Measurements from ENCODE around the gene NAT10.
"Not testable (repeated sequence)": the region's sequence is repeated elsewhere in the genome, so short reads cannot be mapped to it uniquely, and the experiment has no call there.

The NAT10 gene

DNA sequence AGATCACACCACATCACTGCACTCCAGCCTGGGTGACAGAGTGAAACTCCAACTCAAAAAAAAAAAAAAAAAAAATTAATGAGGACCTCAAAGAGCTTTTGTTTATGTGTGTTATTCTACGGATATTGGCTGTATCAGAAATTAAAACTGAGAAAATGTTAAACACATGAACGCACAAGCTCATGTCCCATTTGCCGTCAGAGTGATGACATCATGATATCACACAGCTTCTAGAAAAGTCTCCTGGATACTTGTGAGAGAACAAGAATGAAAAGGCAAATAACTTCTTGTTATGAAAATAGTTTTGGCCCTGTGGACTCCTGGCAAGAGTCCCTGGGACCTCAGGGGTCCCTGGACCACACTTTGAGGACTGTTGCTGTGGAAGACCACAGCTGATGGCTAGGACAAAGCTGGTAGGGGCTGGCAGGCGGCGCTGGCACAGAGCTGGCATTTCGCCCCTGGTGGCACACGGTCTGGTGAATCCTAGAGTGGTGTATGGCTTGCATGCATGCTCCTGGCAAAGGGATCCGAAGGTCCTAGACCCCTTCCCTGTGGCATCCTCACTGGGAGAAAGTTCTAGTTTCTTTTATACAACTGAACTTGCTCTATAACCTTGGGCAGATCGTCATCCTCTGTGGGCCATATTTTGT is 73.7 kb downstream of the NAT10 start:
- no peaks in the 10 kb centered on the region for H3K36me3 ChIP-seq (ENCODE audit: control insufficient read depth, insufficient read depth, low read length)
- H3K27ac ChIP-seq (ENCODE audit: low read length): no peak overlapping the region

DNA sequence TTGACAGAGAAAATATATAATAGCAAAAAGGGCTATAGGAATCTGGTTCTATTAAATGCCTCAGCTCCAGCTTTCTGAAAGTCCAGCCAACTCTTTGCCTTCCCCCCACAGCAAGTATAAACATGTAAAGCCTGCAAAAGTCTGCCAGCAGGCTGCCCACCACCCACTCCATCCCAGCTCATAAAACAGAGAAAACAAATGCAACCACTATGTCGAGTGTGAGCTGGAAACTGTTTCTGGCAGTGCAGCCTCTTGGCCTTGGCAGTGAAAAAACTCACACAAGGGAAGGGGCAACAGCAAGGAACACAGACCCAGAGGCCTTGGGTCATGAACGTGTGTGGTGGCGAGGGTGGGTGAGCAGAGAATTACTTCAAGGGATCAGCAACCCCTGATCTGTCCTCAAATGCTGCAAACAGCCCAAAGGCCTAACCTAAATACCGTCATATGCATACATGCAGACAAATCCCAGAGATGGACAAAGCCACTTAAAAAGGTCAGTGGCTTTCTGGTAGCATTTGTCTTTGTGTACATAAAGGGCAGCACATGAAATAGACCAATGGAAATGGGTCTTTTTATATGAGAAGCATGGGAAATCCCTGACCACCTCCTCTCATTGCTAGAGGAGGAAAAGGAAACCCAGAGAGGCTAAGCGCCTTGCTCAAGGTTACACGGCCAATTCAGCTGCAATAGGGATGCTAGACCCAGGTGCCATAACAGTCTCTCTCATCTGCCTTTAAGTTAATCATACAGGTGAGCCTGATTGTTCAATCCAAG is 74.8 kb downstream of the NAT10 start:
- Histone ChIP-seq H3K9me3 (ENCODE audit: control insufficient read depth, insufficient read depth, low read length) (no peaks in the 10 kb centered on the region), H3K36me3 (ENCODE audit: control insufficient read depth, insufficient read depth, low read length) (no peaks in the 10 kb centered on the region), H3K27me3 (ENCODE audit: control insufficient read depth, insufficient read depth, low read length) (no peaks in the 10 kb centered on the region), H3K4me1 (ENCODE audit: control insufficient read depth, insufficient read depth, low read length) (no peaks in the 10 kb centered on the region), H3K4me3 (ENCODE audit: low read length) (no peak overlapping the region), H3K27ac (ENCODE audit: low read length) (no peak overlapping the region)
- no peak for DNase-seq (ENCODE audit: low read depth, low spot score)
- WGBS (ENCODE audit: insufficient coverage, insufficient read length): no CpG with 5 or more reads among the region's 6 CpGs

More for the DNA sequence above, 73.7 kb downstream of the NAT10 start:
- no peaks in the 10 kb centered on the region for H3K9me3 ChIP-seq (ENCODE audit: control insufficient read depth, insufficient read depth, low read length)
- no peak overlapping the region for H3K4me3 ChIP-seq (ENCODE audit: low read length)
- no CpG with 5 or more reads among the region's 9 CpGs for WGBS (ENCODE audit: insufficient coverage, insufficient read length)
- no peaks in the 10 kb centered on the region for H3K27me3 ChIP-seq (ENCODE audit: control insufficient read depth, insufficient read depth, low read length)
- DNase-seq (ENCODE audit: low read depth, low spot score): no peak
- no peaks in the 10 kb centered on the region for H3K4me1 ChIP-seq (ENCODE audit: control insufficient read depth, insufficient read depth, low read length)

DNA sequence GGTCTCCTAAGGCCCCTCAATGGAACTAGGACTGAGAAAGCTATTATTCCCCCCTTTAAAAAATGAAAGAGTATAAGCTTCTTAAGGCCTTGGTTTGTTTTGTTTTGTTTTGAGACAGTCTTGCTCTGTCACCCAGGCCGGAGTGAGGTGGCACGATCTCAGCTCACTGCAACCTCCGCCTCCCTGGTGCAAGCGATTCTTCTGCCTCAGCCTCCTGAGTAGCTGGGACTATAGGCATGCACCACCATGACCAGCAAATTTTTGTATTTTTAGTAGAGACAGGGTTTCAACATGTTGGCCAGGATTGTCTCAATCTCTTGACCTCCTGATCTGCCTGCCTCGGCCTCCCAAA is 75.4 kb downstream of the NAT10 start:
- not testable (repeated sequence) for H3K9me3 ChIP-seq (ENCODE audit: control insufficient read depth, insufficient read depth, low read length); DNase-seq (ENCODE audit: low read depth, low spot score); H3K4me3 ChIP-seq (ENCODE audit: low read length); H3K36me3 ChIP-seq (ENCODE audit: control insufficient read depth, insufficient read depth, low read length); H3K27me3 ChIP-seq (ENCODE audit: control insufficient read depth, insufficient read depth, low read length); H3K27ac ChIP-seq (ENCODE audit: low read length); H3K4me1 ChIP-seq (ENCODE audit: control insufficient read depth, insufficient read depth, low read length)
- no CpG with 5 or more reads among the region's 5 CpGs for whole genome bisulfite sequencing (ENCODE audit: insufficient coverage, insufficient read length)

DNA sequence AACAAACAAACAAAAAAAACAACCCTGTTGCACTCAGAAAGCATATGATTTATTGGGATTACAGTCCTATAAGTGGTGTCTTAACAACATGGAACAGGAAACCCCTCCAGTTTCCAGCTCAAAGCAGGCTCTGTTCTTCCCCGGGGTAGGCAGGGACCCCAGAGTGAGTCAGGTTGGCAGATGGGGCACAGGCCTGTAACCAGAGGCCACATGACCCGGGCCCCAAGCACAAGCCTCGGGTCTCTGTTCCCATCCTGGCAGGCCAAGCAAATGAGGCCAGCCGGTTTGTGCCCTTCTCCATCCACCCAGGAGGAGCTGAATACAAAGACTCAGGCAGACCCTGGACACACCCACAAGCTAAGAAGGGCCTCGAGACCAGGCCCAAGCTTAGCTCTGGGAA is 75.8 kb downstream of the NAT10 start:
- Histone ChIP-seq H3K4me1 (ENCODE audit: control insufficient read depth, insufficient read depth, low read length) (peaks cover 4% of the 10 kb centered on the region; the same call in 1 of the 2 replicates), H3K27me3 (ENCODE audit: control insufficient read depth, insufficient read depth, low read length) (no peaks in the 10 kb centered on the region), H3K27ac (ENCODE audit: low read length) (no peak overlapping the region), H3K4me3 (ENCODE audit: low read length) (no peak overlapping the region), H3K9me3 (ENCODE audit: control insufficient read depth, insufficient read depth, low read length) (no peaks in the 10 kb centered on the region), H3K36me3 (ENCODE audit: control insufficient read depth, insufficient read depth, low read length) (no peaks in the 10 kb centered on the region)
- DNase-seq (ENCODE audit: low read depth, low spot score): no peak
- no CpG with 5 or more reads among the region's 5 CpGs for WGBS (ENCODE audit: insufficient coverage, insufficient read length)

DNA sequence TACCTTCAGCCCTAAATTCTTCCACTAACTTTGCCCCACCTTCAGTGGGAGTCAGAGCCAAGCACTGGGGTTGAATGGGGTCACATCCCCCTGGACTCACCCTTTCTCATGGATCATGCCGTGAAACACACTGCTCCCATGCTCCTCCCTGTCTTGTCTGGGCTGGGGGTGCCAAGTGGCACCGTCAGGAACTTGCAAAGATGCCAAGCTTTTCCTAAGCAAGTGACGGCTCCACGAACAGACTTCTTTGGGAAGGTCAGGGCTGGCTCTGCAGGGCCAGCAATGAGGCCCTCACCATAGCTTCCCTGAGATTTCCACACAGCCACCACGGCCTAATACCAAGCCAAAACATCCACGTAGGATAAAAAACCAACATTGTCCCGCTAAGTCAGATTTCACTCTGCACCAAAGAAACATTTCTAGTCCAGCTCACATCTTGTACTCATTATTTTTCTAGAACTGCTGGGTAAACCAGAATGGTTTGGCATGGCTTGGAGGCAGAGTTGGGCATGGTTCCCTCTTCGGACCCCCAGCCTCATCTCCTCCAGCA is 76.5 kb downstream of the NAT10 start:
- DNase-seq (ENCODE audit: low read depth, low spot score): no peak
- Histone ChIP-seq H3K4me1 (ENCODE audit: control insufficient read depth, insufficient read depth, low read length) (peaks cover 4% of the 10 kb centered on the region; the same call in 1 of the 2 replicates), H3K4me3 (ENCODE audit: low read length) (no peak overlapping the region), H3K9me3 (ENCODE audit: control insufficient read depth, insufficient read depth, low read length) (no peaks in the 10 kb centered on the region), H3K27me3 (ENCODE audit: control insufficient read depth, insufficient read depth, low read length) (no peaks in the 10 kb centered on the region), H3K27ac (ENCODE audit: low read length) (no peak overlapping the region), H3K36me3 (ENCODE audit: control insufficient read depth, insufficient read depth, low read length) (no peaks in the 10 kb centered on the region)
- no CpG with 5 or more reads among the region's 8 CpGs for WGBS (ENCODE audit: insufficient coverage, insufficient read length)

DNA sequence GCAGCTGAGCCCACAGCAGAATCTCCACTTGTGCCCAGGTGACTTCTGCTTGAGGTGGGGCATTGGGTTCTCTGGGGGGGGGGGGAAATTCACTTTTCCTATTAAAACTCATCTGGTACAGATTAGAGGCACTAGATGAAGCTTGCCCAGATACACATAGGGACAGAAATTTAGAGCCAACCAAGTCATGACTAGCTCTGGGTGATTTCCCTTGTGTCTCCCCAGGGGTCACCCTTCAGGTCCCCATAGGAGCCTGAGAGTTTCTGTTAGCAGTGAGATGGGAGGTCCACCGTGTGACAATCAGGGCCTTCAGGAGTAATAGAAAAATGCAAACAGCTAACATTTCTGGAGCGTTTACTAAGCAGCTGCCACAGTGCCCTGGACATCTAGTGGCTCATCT is 77.0 kb downstream of the NAT10 start:
- no CpG with 5 or more reads among the region's 2 CpGs for WGBS (ENCODE audit: insufficient coverage, insufficient read length)
- DNase-seq (ENCODE audit: low read depth, low spot score): no peak

DNA sequence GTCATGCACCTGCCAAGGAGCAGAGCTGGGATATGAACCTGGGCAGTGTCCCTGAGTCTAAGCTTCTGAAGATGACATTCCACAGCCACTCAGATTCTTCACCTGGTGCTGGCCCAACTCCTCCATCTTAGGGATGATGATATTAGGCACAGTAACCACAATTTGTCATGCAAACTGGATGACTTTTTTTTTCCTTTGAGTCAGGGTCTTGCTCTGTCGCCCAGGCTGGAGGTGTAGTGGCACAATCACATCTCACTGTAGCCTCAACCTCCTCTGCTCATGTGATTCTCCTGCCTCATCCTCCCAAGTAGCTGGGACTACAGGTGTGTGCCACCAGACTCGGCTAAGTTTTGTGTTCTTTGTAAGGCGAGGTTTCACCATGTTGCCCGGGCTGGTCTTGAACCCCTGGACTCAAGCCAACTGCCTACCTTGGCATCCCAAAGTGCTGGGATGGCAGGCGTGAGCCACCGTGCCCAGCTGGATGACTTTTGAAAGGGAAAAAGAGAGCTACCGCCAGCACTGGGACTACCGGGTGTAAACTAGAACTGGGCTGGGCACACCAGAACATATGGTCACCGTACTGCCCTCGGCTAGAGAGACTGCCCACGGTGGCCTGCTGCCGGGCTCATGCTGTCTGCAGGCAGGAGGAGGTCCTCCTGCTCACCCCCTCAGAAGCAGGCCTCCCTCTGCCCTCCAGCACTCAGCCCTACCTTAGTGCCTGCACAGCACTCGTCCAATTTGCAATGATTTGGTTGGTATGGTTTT is 77.7 kb downstream of the NAT10 start:
- no peaks in the 10 kb centered on the region for H3K36me3 ChIP-seq (ENCODE audit: control insufficient read depth, insufficient read depth, low read length)
- H3K9me3 ChIP-seq (ENCODE audit: control insufficient read depth, insufficient read depth, low read length): no peaks in the 10 kb centered on the region
- DNase-seq (ENCODE audit: low read depth, low spot score): no peak
- peaks cover 6% of the 10 kb centered on the region; the same call in 1 of the 2 replicates for H3K4me1 ChIP-seq (ENCODE audit: control insufficient read depth, insufficient read depth, low read length)
- H3K4me3 ChIP-seq (ENCODE audit: low read length): no peak overlapping the region
- H3K27ac ChIP-seq (ENCODE audit: low read length): no peak overlapping the region
- no CpG with 5 or more reads among the region's 13 CpGs for WGBS (ENCODE audit: insufficient coverage, insufficient read length)
- H3K27me3 ChIP-seq (ENCODE audit: control insufficient read depth, insufficient read depth, low read length): no peaks in the 10 kb centered on the region

More for the DNA sequence above, 77.0 kb downstream of the NAT10 start:
- H3K4me3 ChIP-seq (ENCODE audit: low read length): no peak overlapping the region
- no peaks in the 10 kb centered on the region for H3K27me3 ChIP-seq (ENCODE audit: control insufficient read depth, insufficient read depth, low read length)
- H3K27ac ChIP-seq (ENCODE audit: low read length): no peak overlapping the region
- H3K4me1 ChIP-seq (ENCODE audit: control insufficient read depth, insufficient read depth, low read length): peaks cover 4% of the 10 kb centered on the region; the same call in 1 of the 2 replicates
- H3K9me3 ChIP-seq (ENCODE audit: control insufficient read depth, insufficient read depth, low read length): no peaks in the 10 kb centered on the region
- H3K36me3 ChIP-seq (ENCODE audit: control insufficient read depth, insufficient read depth, low read length): no peaks in the 10 kb centered on the region

DNA sequence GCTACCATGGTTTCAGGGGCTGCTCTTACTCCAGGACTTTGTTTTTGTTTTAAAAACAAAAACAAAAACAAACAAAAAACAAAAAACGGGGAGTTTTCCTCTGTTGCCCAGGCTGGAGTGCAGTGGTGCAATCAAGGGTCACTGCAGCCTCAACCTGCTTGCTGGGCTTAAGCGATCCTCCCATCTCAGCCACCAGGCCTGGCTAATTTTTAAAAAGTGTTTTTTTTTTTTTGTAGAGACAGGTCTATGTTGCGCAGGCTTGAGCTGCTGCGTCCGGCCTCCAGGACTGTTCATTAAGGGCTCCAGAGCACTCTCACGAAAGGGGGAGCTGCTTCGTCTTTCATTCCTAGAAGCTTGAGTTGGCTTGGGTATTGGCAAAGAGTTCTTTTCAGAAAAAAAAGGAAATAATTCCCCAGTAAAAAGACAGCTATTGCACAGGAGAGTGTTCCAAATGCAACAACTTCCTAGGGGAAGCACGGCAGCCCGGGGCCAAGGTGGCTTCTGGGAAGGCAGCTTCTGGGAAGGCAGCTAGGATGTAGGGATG is 78.5 kb downstream of the NAT10 start:
- DNase-seq (ENCODE audit: low read depth, low spot score): no peak
- H3K4me1 ChIP-seq (ENCODE audit: control insufficient read depth, insufficient read depth, low read length): peaks cover 7% of the 10 kb centered on the region; the same call in 1 of the 2 replicates
- WGBS (ENCODE audit: insufficient coverage, insufficient read length): no CpG with 5 or more reads among the region's 9 CpGs
- no peaks in the 10 kb centered on the region for H3K36me3 ChIP-seq (ENCODE audit: control insufficient read depth, insufficient read depth, low read length)
- H3K4me3 ChIP-seq (ENCODE audit: low read length): no peak overlapping the region
- H3K27me3 ChIP-seq (ENCODE audit: control insufficient read depth, insufficient read depth, low read length): no peaks in the 10 kb centered on the region
- no peak overlapping the region for H3K27ac ChIP-seq (ENCODE audit: low read length)
- H3K9me3 ChIP-seq (ENCODE audit: control insufficient read depth, insufficient read depth, low read length): no peaks in the 10 kb centered on the region

DNA sequence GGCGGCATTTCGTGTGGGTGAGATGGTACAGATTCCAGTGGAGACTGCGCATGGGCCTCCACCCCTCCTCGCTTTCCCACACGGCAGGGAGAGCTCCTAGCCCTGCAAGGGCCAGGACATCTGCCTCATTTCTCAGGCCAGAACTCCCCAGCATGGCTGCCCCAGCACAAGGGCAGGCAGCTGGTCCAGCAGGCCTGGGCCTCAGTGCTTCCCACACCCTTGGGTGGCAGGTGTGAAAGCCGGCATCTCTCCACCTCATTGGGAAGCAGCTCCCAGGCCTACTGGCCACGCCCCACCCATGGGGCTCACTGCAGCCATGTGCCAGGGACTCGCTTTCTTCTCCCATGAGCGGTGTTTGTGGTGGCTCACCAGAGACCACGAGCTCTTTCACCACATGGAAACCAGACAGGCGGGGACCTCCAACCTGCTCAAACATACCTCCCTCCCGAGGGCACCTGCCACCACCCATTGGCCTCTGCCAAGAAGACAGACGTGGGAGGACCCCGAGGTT is 79.1 kb downstream of the NAT10 start:
- no CpG with 5 or more reads among the region's 14 CpGs for WGBS (ENCODE audit: insufficient coverage, insufficient read length)
- H3K4me3 ChIP-seq (ENCODE audit: low read length): no peak overlapping the region
- no peaks in the 10 kb centered on the region for H3K27me3 ChIP-seq (ENCODE audit: control insufficient read depth, insufficient read depth, low read length)
- no peak overlapping the region for H3K27ac ChIP-seq (ENCODE audit: low read length)
- no peak for DNase-seq (ENCODE audit: low read depth, low spot score)
- no peaks in the 10 kb centered on the region for H3K9me3 ChIP-seq (ENCODE audit: control insufficient read depth, insufficient read depth, low read length)
- H3K4me1 ChIP-seq (ENCODE audit: control insufficient read depth, insufficient read depth, low read length): peaks cover 7% of the 10 kb centered on the region; the same call in 1 of the 2 replicates
- H3K36me3 ChIP-seq (ENCODE audit: control insufficient read depth, insufficient read depth, low read length): no peaks in the 10 kb centered on the region

Measured in iPS DF 6.9 (cell line).